K562 treated with DMSO at 1 percent for 12 hours (cell line): ENCODE results near the gene OR52B2. TPM values are rescaled to one million over a fixed set of nuclear protein-coding genes. Genes with fewer than 3 reads are reported as not detected.

Experiments
- total RNA-seq: library from RNA; unstranded; fragments of 300-600 nt; gene quantifications from 2 replicates; pipeline ENCODE4 v1.2.3, GENCODE V29; 2022; ENCODE audit not compliant: insufficient read depth

OR52B2 gene
- total RNA-seq = not detected in 2 replicates

GRCh38 chr11:6170226-6170625 lies at the start of gene OR52B2:
Gene OR52B2 (minus strand): TSS chr11:6170326. CDS start chr11:6170326, 0 bp downstream.

GRCh38 chr11:6205366-6205765 lies 35.2 kb upstream of the OR52B2 start, which contains the start of gene C11orf42:
Gene C11orf42 (plus strand): TSS chr11:6205557. CDS start chr11:6205616, 59 bp downstream.

GRCh38 chr11:6199174-6199810 lies 29.2 kb upstream of the OR52B2 start, which contains the start of gene OR52W1:
Gene OR52W1 (plus strand): TSS chr11:6199224. CDS start chr11:6199224, 0 bp downstream.

Other genes with a start within 250 kb of the OR52B2 start
- not detected in 2 replicates for gene OR56A3, start 228.1 kb downstream of the OR52B2 start, total RNA-seq
- not detected in 2 replicates for gene OR56A5, start 201.8 kb downstream of the OR52B2 start, total RNA-seq
- not detected in 2 replicates for gene OR52L1, start 183.3 kb downstream of the OR52B2 start, total RNA-seq
- gene OR56A4, start 163.4 kb downstream of the OR52B2 start, total RNA-seq = not detected in 2 replicates
- gene OR56A1, start 139.6 kb downstream of the OR52B2 start, total RNA-seq = not detected in 2 replicates
- 0.69 TPM in 1 of 2 replicates, not detected in the other for gene OR56B4, start 62.6 kb downstream of the OR52B2 start, total RNA-seq
- gene OR52W1, start 28.9 kb upstream of the OR52B2 start, total RNA-seq = not detected in 2 replicates
- not detected in 2 replicates for gene C11orf42, start 35.2 kb upstream of the OR52B2 start, total RNA-seq
- gene FHIP1B, start 64.3 kb upstream of the OR52B2 start, total RNA-seq = 14.9 and 24.3 TPM in 2 replicates
- not detected in 2 replicates for gene CNGA4, start 68.8 kb upstream of the OR52B2 start, total RNA-seq
- gene CCKBR, start 89.5 kb upstream of the OR52B2 start, total RNA-seq = not detected in 2 replicates
- not detected in 2 replicates for gene CAVIN3, start 150.2 kb upstream of the OR52B2 start, total RNA-seq
- 39.3 and 61.0 TPM in 2 replicates for gene SMPD1, start 220.1 kb upstream of the OR52B2 start, total RNA-seq
- 1.1 and 1.9 TPM in 2 replicates for gene APBB1, start 248.8 kb upstream of the OR52B2 start, total RNA-seq